DMS153 treated with DMSO at 0.1 percent for 48 hours (cell line): ENCODE data around the gene GGNBP2.
A peak's percentile ranks its signal among the peaks of the same experiment; 100 is the strongest.
"Not testable (repeated sequence)": the region's sequence is repeated elsewhere in the genome, so short reads cannot be mapped to it uniquely, and the experiment has no call there.

Experiments used
- DNase-seq: peaks from one replicate; lab custom pipeline; 2025; ENCODE audit not compliant: unreplicated experiment; lab: John Stamatoyannopoulos, UW

Gene GGNBP2, protein sequence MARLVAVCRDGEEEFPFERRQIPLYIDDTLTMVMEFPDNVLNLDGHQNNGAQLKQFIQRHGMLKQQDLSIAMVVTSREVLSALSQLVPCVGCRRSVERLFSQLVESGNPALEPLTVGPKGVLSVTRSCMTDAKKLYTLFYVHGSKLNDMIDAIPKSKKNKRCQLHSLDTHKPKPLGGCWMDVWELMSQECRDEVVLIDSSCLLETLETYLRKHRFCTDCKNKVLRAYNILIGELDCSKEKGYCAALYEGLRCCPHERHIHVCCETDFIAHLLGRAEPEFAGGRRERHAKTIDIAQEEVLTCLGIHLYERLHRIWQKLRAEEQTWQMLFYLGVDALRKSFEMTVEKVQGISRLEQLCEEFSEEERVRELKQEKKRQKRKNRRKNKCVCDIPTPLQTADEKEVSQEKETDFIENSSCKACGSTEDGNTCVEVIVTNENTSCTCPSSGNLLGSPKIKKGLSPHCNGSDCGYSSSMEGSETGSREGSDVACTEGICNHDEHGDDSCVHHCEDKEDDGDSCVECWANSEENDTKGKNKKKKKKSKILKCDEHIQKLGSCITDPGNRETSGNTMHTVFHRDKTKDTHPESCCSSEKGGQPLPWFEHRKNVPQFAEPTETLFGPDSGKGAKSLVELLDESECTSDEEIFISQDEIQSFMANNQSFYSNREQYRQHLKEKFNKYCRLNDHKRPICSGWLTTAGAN

DNA sequence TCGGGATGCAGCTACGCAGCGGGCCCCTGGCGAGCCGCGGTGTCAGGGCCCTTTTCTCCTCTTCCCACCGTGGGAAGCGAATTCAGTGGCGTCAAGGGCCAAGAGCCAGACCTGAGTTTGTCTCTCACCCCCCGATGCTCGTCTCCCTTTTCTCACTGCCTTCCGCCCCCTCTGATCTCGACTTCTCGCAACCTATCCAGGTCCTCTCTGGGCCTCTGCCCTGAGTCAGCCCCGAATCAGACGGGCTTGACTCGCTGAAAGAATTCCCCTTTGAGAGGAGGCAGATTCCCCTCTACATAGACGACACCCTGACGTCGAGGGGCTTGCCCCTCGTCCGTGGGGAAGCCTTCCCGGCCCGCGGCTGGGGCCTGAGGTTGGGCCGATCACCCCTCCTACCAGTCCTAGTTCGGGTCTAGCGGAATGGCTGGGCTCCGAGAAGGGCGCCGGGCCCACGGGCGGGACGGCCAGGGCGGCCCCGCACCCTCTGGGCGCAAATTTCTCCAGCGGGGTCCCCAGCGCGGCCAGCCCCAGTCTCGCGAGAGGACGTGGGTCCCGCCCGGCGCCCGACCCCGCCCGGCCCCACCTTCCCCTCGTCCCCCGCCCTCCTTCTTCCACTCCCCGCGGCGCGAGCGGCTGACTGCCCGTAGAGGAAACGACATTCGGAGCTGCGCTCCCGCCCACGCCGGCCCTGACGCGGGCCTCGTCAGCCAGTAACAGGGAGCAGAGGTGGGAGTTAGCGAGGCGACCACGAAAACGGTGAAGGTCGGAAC lies at the start of gene GGNBP2:
TSS of gene GGNBP2 (plus strand) at position 613 of the 770 bp plus-strand sequence. CDS start 806 bp downstream, outside the sequence.
- DNase-seq = peak; percentile 85

DNA sequence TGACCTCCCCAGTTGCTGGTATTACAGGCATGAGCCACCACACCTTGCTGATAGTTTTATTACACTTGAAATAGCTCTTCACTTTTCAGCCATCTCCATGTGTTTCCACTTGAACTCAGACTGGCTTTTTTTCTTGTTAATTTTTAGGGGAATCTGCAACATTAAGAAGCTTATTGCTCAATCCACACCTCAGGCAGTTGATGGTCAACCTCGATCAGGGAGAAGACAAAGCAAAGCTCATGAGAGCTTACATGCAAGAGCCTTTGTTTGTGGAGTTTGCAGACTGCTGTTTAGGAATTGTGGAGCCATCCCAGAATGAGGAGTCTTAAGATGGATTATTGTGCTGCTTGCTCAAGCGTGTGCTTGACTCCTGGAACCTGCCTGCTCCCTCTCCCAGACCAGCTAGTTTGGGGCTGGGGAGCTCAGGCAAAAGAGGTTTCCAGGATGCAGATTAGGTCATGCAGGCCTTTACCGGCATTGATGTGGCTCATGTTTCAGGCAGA lies 49.6 kb upstream of the GGNBP2 start:
- DNase-seq = no peak

DNA sequence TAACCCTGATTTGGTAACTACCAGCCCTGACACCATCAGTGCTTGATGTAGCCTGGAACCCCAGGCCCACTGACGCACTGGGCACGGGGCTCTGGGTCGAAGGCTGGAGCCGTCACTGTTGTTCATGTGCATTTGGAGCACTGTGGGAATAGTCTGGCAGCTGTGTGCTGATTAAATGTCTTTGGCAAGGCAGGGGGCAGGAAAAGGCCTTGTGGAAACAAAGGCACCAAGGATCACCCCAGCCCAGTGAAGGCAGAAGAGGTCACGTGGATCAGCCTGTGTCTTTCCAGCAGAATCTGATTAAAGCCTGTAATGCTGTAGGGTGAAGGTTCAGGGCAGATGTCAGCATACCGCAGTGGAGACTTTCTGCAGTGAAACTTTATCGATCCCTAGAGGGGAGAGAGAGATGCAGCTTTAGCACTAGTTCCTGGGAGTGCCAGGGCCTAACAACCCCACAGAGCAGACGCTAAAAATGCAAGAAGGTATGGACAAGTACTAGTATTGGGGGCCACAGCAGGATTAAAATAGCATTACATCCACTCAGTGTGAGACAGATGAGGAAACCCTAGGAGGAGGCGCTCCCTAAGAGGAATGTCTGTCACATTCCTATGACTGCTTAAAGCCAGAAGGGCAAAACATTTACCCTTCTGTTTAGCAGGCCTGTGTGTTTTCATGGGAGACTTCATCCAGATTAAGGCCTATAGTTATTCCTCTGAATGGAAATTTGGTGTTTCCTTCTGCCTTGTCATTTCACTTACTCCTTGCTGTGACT lies 48.5 kb upstream of the GGNBP2 start:
- no peak for DNase-seq

DNA sequence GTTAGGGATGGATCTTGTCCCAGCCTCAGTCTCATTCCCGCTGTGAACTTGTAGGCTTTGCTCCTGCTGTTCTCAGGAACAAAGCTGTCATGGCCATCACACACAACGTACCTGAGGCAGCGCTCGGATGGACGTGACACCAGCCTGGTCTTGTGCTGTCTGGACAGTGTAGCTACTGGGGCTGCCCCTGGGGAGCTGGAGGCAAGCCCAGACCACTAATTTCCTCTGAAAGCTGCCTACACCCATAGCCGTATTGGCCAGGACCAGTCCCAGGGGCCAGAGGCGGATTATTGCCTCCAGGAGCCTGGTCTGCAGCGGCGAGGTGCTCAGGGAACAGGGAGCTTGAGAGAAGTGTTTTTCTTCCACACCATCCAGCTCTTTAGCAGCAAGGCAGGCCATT lies 46.6 kb upstream of the GGNBP2 start:
- DNase-seq = no peak

DNA sequence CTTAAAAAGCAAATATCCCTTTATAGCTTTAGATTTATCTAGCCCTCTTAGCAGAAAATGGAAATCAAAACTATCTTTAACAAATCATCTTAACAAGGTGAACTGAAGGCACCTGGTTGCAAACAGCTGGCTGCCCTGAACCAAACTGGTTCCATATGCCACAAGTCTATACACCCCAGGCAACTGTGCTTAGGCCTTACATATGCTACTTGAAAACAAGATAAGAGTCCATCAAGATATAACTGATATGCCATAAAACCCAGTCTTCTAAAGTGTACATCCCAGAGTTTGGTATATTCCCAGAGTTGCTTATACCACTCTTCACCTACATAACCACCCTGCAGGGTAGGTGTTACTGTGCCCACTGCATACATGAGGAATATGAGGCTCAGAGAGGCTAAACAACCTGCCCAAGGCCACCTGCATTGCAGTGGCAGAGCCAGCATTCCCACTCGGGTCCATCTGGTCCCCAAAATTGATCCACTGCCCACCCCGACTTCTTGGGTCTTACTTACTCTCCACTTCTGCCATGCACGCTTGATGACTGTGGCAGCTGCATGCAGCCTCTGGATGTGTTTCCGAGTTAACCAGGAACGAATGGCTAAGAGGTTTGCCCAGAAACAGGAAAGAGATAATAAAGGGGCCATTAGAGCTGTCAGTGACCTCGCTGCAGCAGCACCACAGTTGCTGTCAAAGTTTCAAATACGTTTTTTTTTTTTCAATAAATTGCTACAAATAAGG lies 46.0 kb upstream of the GGNBP2 start:
- no peak for DNase-seq

DNA sequence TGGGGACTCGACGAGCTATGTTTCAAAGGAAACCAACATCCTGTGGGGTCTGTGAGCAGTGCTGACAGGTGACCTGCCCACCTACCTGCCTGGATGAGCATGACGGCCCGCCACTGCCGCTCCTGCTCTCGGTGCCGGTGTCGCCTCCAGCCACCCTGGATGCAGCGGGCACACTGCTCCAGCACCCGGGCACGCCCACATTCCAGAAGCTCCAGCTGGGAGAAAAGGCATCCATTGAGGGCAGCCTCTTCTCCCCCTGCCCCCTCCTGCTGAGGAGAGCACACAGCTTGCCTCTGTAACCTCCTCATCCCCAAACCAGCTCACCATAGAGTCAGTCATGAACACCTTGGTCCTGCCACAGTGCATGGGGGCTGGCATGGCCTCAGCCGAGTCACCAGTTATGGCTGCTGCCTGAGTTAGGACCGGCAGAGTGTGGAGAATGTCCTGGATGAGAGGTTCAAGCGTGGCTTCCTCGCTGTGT lies 43.9 kb upstream of the GGNBP2 start:
- no peak for DNase-seq

DNA sequence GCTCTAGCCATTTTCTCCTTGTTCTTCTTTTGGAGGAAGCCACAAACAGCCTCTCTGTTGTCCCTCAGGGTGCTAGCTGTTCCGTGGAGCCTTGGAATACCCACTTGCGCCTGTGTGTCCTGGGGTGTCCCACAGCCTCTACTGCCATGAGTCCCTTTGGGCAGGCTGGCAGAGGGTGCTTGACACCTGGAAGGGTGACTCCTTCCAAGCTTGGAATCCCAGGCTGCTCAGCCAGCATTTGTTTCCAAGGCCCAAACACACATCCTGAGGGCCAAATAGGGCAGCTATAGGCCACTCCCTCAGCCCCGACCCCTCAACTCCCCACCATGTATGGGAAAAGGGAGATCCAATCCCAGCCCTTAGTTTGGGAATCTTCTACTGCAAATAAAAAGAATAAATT lies 43.4 kb upstream of the GGNBP2 start:
- DNase-seq = no peak

DNA sequence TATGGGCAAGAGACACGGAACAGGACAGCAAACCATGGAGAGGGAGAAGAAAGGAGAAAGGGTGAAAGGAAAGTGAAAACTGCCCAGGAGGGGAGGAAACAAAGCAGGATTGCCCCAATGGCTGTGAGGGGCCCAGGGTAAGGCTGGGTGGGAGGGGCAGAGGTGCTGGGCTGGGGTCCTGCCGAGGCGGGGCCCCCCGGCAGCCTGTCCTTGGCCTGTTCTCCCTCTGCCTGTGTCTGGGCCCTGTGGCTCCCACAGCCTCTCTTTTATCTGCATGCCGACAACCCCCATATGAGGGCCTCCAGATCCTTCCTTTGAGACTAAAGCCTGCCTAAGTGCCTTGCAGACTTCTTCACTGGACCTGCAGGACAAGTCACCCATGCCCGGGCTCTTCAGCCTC lies 42.8 kb upstream of the GGNBP2 start:
- DNase-seq = no peak

DNA sequence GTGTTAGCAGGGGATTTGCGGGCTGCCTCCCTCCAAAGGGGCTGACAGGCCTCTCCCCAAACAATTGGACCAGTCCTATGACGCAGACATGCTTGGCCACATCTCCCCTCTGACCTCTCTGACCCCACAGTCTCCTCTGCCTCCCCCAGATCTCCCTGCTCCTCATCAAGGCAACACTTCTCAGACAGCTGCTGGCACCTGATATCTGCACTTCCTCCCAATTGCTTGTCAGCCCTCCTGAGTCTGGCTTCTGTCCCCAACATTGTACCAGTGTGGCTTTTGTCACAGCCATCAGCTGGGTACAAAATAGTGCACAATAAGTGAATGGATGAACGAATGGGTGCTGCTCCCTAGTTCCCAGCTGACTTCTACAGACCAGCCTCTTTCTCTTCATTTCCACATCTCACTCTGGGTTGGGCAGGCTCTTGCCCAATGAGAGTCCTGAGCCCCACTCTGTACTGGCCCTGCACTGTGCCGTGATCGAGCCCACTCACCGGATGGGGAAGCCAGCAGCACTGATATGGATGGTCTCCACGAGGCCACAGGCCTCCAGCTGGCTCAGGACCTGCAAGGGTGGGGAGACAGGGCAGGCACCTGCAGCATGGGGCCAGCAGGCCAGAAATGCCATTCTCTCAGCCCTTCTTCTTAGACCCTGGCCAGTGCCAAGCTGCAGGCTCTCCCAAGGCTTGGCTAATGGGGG lies 41.1 kb upstream of the GGNBP2 start:
- DNase-seq = no peak

DNA sequence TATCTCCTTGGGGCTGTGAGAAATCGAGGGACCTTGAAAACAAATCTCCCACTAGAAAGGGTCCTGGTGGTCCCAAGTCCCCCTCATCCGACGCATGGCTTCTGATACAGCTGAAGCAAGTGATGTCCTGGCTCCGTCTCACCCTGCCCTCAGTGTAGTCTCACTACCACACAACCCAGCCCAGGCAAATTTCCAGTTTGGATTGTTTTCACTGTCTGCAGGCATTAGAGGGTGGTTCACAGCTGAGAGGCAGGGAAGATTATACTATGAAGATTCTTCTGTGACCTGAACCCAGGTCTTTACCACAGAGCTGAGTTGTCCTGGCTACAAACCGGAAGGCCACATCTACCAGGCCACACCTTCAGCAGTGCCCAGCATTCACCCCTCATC lies 40.6 kb upstream of the GGNBP2 start:
- DNase-seq = no peak

DNA sequence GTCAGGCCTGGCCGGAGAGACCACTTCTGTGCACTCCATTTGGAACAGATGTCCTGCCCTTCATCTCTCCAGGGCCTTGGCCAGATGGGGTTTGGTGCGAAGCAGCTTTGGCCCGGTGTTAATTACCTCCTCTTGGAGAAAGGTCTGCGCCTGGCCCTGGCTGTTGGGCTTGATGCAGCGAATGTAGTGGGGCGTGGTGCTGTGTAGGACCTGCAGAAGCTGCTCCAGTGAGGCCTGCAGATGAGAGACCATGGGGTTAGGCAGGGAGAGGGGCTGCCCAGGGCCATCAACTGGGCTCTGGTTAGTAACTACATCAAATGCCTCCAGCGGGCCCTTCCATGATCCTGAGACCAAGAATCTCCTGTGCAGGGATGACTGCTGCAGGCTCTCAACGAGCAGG lies 39.5 kb upstream of the GGNBP2 start:
- no peak for DNase-seq

DNA sequence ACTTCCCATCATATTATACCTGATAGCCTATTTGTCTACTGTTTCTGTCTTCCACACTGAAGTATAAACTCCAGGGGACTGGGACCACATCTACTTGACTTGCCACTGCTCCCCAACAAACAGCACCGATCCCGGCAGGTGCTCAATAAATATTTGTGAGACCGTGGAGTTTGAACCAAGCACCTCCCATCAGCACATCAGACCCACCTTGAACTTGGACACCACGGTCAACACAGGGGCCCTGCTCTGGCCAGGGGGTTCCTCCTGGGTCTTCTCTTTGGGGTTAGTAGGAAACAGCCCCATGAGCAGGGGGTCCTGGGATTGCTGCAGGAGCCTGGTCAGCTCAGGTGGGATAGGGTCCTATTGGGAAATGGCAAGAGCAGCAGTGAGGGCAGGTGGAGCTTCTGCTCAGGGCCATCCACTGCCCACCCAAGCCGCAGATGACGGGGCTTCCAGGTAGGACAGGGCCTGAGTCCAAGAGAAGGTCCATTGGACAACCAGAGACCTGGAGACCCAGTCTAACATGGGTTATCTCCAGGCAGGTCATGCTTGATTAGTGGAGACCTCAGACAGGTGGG lies 38.4 kb upstream of the GGNBP2 start:
- no peak for DNase-seq

DNA sequence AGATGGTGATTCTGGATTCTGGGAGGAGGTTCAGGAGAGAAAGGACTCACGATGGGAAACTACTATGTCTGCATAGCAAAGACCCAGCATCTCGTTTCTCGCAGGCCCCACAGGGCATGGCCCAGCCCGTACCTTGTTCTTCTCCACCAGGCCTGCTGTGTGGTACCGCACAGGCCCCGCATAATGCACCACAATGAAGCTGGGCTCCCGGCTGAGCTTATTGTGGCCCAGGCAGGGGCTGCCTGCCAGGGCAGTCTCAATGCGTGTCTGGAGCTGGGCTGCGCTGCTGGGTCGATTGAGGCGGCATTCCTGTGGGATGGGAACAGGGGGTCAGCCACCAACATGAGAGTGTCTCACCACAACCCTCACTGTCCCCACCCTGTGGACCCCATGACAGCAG lies 37.9 kb upstream of the GGNBP2 start:
- no peak for DNase-seq

DNA sequence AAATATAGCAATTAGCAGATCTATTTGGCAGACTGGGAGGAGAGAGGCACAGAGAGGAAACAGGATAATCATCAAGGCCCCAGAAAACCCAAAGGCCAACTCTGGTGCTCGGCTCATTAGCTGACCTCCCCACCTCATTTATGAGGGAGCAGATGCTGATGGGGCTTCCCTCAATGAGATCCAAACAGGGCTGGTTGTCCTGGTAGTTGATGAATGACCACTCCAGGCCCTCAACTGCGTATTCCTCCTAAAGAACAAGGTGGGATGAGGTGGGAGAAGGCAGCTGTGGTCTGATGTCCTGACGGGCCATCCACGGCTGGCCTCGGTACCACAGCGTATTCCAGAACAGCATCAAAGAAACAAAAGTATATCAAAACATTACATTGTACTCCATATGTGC lies 37.5 kb upstream of the GGNBP2 start:
- no peak for DNase-seq

DNA sequence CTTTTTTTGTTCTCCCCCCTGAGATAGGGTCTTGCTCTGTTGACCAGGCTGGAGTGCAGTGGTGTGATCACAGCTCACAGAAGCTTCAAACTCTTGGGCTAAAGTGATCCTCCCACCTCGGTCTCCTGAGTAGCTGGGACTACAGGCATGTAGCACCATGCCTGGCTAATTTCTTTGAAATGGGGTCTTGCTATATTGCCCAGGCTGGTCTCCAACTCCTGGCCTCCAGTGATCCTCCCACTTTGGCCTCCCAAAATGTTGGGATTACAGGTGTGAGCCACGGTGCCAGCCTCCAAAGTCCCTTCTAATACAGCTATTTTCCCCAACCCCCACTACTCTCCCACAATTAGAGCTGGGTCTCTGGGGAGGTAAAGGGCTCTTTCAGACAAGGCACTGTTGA lies 36.3 kb upstream of the GGNBP2 start:
- DNase-seq = not testable (repeated sequence)

DNA sequence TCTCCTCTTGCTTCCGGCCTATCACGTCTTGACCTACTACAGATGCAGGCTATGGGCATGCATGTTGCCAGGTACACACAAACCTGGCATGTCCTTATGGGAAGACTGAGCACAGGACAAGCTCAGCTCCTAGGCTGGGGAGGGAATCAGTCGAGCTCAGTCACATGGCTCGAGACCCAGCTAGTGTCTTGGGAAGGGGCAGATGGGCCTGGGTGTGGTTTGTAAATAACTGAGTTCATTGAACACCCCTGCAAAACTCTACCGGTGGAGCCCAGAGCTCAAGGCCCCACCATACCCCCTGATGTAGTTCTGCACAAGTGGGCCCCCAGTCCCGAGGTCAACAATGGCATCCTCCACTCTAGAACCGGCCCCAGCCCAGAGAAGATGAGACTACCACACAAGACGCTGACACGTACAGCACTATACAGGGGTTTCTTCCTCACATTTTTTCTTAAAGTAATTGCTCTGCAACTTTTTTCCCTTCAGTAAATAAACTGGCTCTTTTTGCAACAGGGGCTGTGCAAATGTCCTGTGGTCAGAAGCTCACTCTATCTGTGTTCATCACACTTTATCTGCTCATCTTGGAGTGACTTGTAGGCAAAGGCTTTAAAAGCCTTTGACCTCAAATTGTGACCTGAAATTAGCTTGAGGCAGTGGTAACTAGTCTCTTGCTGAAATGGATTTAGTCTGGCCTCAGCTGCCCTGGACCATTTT lies 35.3 kb upstream of the GGNBP2 start:
- no peak for DNase-seq

DNA sequence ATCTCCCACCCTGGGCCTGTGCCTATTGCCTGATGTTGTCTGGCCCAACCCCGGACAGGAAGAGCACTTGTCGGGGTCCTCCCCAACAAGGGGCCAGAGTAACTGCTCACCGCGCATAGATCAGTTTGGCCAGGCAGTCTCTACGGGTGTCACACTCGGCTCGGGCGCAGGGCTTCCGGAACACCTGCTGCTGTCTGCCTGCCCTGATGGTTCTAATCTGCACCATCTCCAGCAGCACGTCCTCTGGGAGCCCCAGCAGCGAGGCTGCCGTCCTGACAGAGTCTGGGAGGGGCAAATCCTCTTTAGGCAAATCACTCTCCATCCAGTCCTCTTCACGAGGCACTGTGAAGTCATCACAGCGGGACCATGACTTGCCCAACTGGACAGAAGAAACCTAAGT lies 34.1 kb upstream of the GGNBP2 start:
- DNase-seq = no peak

DNA sequence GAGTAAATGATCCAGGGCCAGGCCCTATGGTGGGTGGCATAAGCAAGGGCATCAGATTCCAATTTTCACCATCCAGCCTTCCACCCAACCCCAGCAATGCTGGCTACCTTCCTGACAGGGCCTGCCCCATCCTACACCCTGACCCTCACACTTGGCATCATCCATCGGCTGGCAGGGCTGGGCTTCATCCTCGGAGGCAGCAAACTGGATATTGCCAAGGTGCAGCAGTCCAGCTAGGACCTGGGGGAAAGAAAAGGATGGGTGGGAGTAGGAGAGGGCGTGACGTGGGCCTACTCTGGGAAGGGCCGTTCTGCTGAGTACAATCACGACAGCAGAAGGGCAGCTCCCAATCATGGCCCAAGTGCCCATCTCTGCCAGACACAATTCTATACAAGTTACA lies 33.5 kb upstream of the GGNBP2 start:
- no peak for DNase-seq
